Measurements from ENCODE around the gene OR10C1.

- TF ChIP-seq POLR2AphosphoS5 (IDR thresholded peaks at IDR 0.05; ENCODE audit: low read length) (no peak), RB1 (IDR thresholded peaks at IDR 0.05; ENCODE audit: borderline replicate concordance) (no peak)
These were observed 27.1 kb downstream of the OR10C1 start for GRCh38 chr6:29466241-29466640.
